ENCODE measurements around the gene NTS.

Gene NTS

GRCh38 chr12:85849344-85849743 is 24.8 kb upstream of the NTS start:
- Histone ChIP-seq H3K36me3 (ENCODE audit: control insufficient read depth, insufficient read depth, low read length) (no peaks in the 10 kb centered on the region), H3K27ac (ENCODE audit: low read depth, low read length) (no peak overlapping the region), H3K27me3 (ENCODE audit: control insufficient read depth, insufficient read depth, low read length) (no peaks in the 10 kb centered on the region), H3K4me3 (ENCODE audit: low read depth, low read length) (no peak overlapping the region), H3K9ac (ENCODE audit: low read depth, low read length) (no peak overlapping the region), H3K9me3 (ENCODE audit: control insufficient read depth, insufficient read depth, low read length) (no peaks in the 10 kb centered on the region; the same call in 1 of the 2 replicates), H3K4me1 (ENCODE audit: control insufficient read depth, insufficient read depth, low read length) (peaks cover 31% of the 10 kb centered on the region)

- Histone ChIP-seq H3K9ac (ENCODE audit: low read depth, low read length) (no peak overlapping the region), H3K36me3 (ENCODE audit: control insufficient read depth, insufficient read depth, low read length) (no peaks in the 10 kb centered on the region), H3K4me1 (ENCODE audit: control insufficient read depth, insufficient read depth, low read length) (no peaks in the 10 kb centered on the region), H3K27me3 (ENCODE audit: control insufficient read depth, insufficient read depth, low read length) (no peaks in the 10 kb centered on the region), H3K27ac (ENCODE audit: low read depth, low read length) (no peak overlapping the region), H3K4me3 (ENCODE audit: low read depth, low read length) (no peak overlapping the region), H3K9me3 (ENCODE audit: control insufficient read depth, insufficient read depth, low read length) (no peaks in the 10 kb centered on the region; the same call in 1 of the 2 replicates)
Observed at GRCh38 chr12:85855305-85855704, 18.8 kb upstream of the NTS start.

- H3K4me1 ChIP-seq (ENCODE audit: control insufficient read depth, insufficient read depth, low read length) = no peaks in the 10 kb centered on the region
- no peak overlapping the region for H3K9ac ChIP-seq (ENCODE audit: low read depth, low read length)
- no peaks in the 10 kb centered on the region for H3K36me3 ChIP-seq (ENCODE audit: control insufficient read depth, insufficient read depth, low read length)
- H3K27ac ChIP-seq (ENCODE audit: low read depth, low read length) = no peak overlapping the region
- no peaks in the 10 kb centered on the region for H3K9me3 ChIP-seq (ENCODE audit: control insufficient read depth, insufficient read depth, low read length)
- no peak overlapping the region for H3K4me3 ChIP-seq (ENCODE audit: low read depth, low read length)
- no peaks in the 10 kb centered on the region for H3K27me3 ChIP-seq (ENCODE audit: control insufficient read depth, insufficient read depth, low read length)
Observed at GRCh38 chr12:85856966-85857365, 17.1 kb upstream of the NTS start.

GRCh38 chr12:85865890-85866289 is 8.2 kb upstream of the NTS start:
- no peak overlapping the region for H3K4me3 ChIP-seq (ENCODE audit: low read depth, low read length)
- no peak overlapping the region for H3K9ac ChIP-seq (ENCODE audit: low read depth, low read length)
- H3K27ac ChIP-seq (ENCODE audit: low read depth, low read length) = no peak overlapping the region

GRCh38 chr12:85866986-85867776 is 6.9 kb upstream of the NTS start:
- Histone ChIP-seq H3K9ac (ENCODE audit: low read depth, low read length) (no peak overlapping the region), H3K4me3 (ENCODE audit: low read depth, low read length) (no peak overlapping the region), H3K4me1 (ENCODE audit: control insufficient read depth, insufficient read depth, low read length) (no peaks in the 10 kb centered on the region), H3K27me3 (ENCODE audit: control insufficient read depth, insufficient read depth, low read length) (no peaks in the 10 kb centered on the region), H3K36me3 (ENCODE audit: control insufficient read depth, insufficient read depth, low read length) (no peaks in the 10 kb centered on the region), H3K9me3 (ENCODE audit: control insufficient read depth, insufficient read depth, low read length) (no peaks in the 10 kb centered on the region), H3K27ac (ENCODE audit: low read depth, low read length) (no peak overlapping the region)

More at GRCh38 chr12:85865890-85866289, 8.2 kb upstream of the NTS start:
- Histone ChIP-seq H3K27me3 (ENCODE audit: control insufficient read depth, insufficient read depth, low read length) (no peaks in the 10 kb centered on the region), H3K4me1 (ENCODE audit: control insufficient read depth, insufficient read depth, low read length) (no peaks in the 10 kb centered on the region), H3K36me3 (ENCODE audit: control insufficient read depth, insufficient read depth, low read length) (no peaks in the 10 kb centered on the region), H3K9me3 (ENCODE audit: control insufficient read depth, insufficient read depth, low read length) (no peaks in the 10 kb centered on the region)

- H3K4me3 ChIP-seq (ENCODE audit: low read depth, low read length) = no peak overlapping the region
- H3K27ac ChIP-seq (ENCODE audit: low read depth, low read length) = no peak overlapping the region
- H3K4me1 ChIP-seq (ENCODE audit: control insufficient read depth, insufficient read depth, low read length) = peaks cover 24% of the 10 kb centered on the region
- H3K27me3 ChIP-seq (ENCODE audit: control insufficient read depth, insufficient read depth, low read length) = no peaks in the 10 kb centered on the region
- H3K36me3 ChIP-seq (ENCODE audit: control insufficient read depth, insufficient read depth, low read length) = no peaks in the 10 kb centered on the region
- no peak overlapping the region for H3K9ac ChIP-seq (ENCODE audit: low read depth, low read length)
- no peaks in the 10 kb centered on the region for H3K9me3 ChIP-seq (ENCODE audit: control insufficient read depth, insufficient read depth, low read length)
Observed at GRCh38 chr12:85872497-85873091, 1.5 kb upstream of the NTS start.

- Histone ChIP-seq H3K9me3 (ENCODE audit: control insufficient read depth, insufficient read depth, low read length) (no peaks in the 10 kb centered on the region), H3K9ac (ENCODE audit: low read depth, low read length) (no peak overlapping the region), H3K4me3 (ENCODE audit: low read depth, low read length) (no peak overlapping the region), H3K4me1 (ENCODE audit: control insufficient read depth, insufficient read depth, low read length) (peaks cover 32% of the 10 kb centered on the region), H3K27me3 (ENCODE audit: control insufficient read depth, insufficient read depth, low read length) (no peaks in the 10 kb centered on the region), H3K27ac (ENCODE audit: low read depth, low read length) (no peak overlapping the region), H3K36me3 (ENCODE audit: control insufficient read depth, insufficient read depth, low read length) (no peaks in the 10 kb centered on the region)
Observed at GRCh38 chr12:85877459-85877858, 3.4 kb downstream of the NTS start.

- no peak overlapping the region for H3K27ac ChIP-seq (ENCODE audit: low read depth, low read length)
- H3K4me3 ChIP-seq (ENCODE audit: low read depth, low read length) = no peak overlapping the region
- H3K27me3 ChIP-seq (ENCODE audit: control insufficient read depth, insufficient read depth, low read length) = no peaks in the 10 kb centered on the region
- 0 out of 2 replicates have a peak, but pooled peaks cover 5% of the 10 kb centered on the region for H3K4me1 ChIP-seq (ENCODE audit: control insufficient read depth, insufficient read depth, low read length)
- no peak overlapping the region for H3K9ac ChIP-seq (ENCODE audit: low read depth, low read length)
- H3K36me3 ChIP-seq (ENCODE audit: control insufficient read depth, insufficient read depth, low read length) = no peaks in the 10 kb centered on the region
- no peaks in the 10 kb centered on the region for H3K9me3 ChIP-seq (ENCODE audit: control insufficient read depth, insufficient read depth, low read length)
Observed at GRCh38 chr12:85883763-85884162, 9.7 kb downstream of the NTS start.

GRCh38 chr12:85894653-85895052 is 20.6 kb downstream of the NTS start:
- peaks cover 7% of the 10 kb centered on the region; the same call in 1 of the 2 replicates for H3K4me1 ChIP-seq (ENCODE audit: control insufficient read depth, insufficient read depth, low read length)
- no peaks in the 10 kb centered on the region for H3K27me3 ChIP-seq (ENCODE audit: control insufficient read depth, insufficient read depth, low read length)
- no peak overlapping the region for H3K27ac ChIP-seq (ENCODE audit: low read depth, low read length)
- no peaks in the 10 kb centered on the region for H3K9me3 ChIP-seq (ENCODE audit: control insufficient read depth, insufficient read depth, low read length)
- no peak overlapping the region for H3K9ac ChIP-seq (ENCODE audit: low read depth, low read length)
- H3K36me3 ChIP-seq (ENCODE audit: control insufficient read depth, insufficient read depth, low read length) = no peaks in the 10 kb centered on the region
- no peak overlapping the region for H3K4me3 ChIP-seq (ENCODE audit: low read depth, low read length)

- H3K27ac ChIP-seq (ENCODE audit: low read depth, low read length) = no peak overlapping the region
- no peak overlapping the region for H3K9ac ChIP-seq (ENCODE audit: low read depth, low read length)
- no peak overlapping the region for H3K4me3 ChIP-seq (ENCODE audit: low read depth, low read length)
- H3K4me1 ChIP-seq (ENCODE audit: control insufficient read depth, insufficient read depth, low read length) = peaks cover 11% of the 10 kb centered on the region
- no peaks in the 10 kb centered on the region for H3K27me3 ChIP-seq (ENCODE audit: control insufficient read depth, insufficient read depth, low read length)
- H3K36me3 ChIP-seq (ENCODE audit: control insufficient read depth, insufficient read depth, low read length) = no peaks in the 10 kb centered on the region
- H3K9me3 ChIP-seq (ENCODE audit: control insufficient read depth, insufficient read depth, low read length) = no peaks in the 10 kb centered on the region
Observed at GRCh38 chr12:85920324-85920947, 46.3 kb downstream of the NTS start.

- no peak overlapping the region for H3K4me3 ChIP-seq (ENCODE audit: low read depth, low read length)
- no peak overlapping the region for H3K9ac ChIP-seq (ENCODE audit: low read depth, low read length)
- no peaks in the 10 kb centered on the region for H3K36me3 ChIP-seq (ENCODE audit: control insufficient read depth, insufficient read depth, low read length)
- peaks cover 11% of the 10 kb centered on the region for H3K4me1 ChIP-seq (ENCODE audit: control insufficient read depth, insufficient read depth, low read length)
- no peaks in the 10 kb centered on the region for H3K9me3 ChIP-seq (ENCODE audit: control insufficient read depth, insufficient read depth, low read length)
- no peak overlapping the region for H3K27ac ChIP-seq (ENCODE audit: low read depth, low read length)
- H3K27me3 ChIP-seq (ENCODE audit: control insufficient read depth, insufficient read depth, low read length) = no peaks in the 10 kb centered on the region
Observed at GRCh38 chr12:85923767-85924331, 49.8 kb downstream of the NTS start.

Measured in HUES48 (cell line).